ENCODE measurements around the gene EAPP.

DNA sequence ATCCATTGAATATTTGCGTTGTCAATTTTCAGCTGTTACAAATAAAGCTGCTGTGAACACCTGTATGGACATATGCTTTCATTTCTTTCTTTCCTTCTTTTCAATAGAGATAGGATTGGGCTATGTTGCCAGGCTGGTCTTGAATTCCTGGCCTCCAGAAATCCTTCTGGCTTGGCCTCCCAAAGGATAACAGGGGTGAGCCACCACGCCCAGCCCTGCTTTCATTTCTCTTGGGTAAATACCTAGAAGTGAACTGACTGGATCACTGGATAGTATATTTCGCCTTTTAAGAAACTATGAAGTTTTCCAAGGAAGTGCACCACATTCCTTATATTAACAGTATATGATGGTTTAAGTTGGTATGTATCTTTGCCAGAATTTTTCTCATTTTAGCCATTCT, 32.3 kb upstream of the EAPP start:
- TF ChIP-seq, protein P1, sequence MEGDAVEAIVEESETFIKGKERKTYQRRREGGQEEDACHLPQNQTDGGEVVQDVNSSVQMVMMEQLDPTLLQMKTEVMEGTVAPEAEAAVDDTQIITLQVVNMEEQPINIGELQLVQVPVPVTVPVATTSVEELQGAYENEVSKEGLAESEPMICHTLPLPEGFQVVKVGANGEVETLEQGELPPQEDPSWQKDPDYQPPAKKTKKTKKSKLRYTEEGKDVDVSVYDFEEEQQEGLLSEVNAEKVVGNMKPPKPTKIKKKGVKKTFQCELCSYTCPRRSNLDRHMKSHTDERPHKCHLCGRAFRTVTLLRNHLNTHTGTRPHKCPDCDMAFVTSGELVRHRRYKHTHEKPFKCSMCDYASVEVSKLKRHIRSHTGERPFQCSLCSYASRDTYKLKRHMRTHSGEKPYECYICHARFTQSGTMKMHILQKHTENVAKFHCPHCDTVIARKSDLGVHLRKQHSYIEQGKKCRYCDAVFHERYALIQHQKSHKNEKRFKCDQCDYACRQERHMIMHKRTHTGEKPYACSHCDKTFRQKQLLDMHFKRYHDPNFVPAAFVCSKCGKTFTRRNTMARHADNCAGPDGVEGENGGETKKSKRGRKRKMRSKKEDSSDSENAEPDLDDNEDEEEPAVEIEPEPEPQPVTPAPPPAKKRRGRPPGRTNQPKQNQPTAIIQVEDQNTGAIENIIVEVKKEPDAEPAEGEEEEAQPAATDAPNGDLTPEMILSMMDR (conservative IDR thresholded peaks at IDR 0.05; ENCODE audit: low read depth in 2 of 2) = no peak
- no peak for TF ChIP-seq CREB1 (CRISPR knock-in tag; IDR thresholded peaks at IDR 0.05; ENCODE audit: low read depth)
- TF ChIP-seq POLR2AphosphoS5 (IDR thresholded peaks at IDR 0.05; ENCODE audit: low read depth) = no peak
- TF ChIP-seq EZH2 (IDR thresholded peaks at IDR 0.05; ENCODE audit: low read depth, unreplicated experiment) = no peak
- TF ChIP-seq, protein P2, sequence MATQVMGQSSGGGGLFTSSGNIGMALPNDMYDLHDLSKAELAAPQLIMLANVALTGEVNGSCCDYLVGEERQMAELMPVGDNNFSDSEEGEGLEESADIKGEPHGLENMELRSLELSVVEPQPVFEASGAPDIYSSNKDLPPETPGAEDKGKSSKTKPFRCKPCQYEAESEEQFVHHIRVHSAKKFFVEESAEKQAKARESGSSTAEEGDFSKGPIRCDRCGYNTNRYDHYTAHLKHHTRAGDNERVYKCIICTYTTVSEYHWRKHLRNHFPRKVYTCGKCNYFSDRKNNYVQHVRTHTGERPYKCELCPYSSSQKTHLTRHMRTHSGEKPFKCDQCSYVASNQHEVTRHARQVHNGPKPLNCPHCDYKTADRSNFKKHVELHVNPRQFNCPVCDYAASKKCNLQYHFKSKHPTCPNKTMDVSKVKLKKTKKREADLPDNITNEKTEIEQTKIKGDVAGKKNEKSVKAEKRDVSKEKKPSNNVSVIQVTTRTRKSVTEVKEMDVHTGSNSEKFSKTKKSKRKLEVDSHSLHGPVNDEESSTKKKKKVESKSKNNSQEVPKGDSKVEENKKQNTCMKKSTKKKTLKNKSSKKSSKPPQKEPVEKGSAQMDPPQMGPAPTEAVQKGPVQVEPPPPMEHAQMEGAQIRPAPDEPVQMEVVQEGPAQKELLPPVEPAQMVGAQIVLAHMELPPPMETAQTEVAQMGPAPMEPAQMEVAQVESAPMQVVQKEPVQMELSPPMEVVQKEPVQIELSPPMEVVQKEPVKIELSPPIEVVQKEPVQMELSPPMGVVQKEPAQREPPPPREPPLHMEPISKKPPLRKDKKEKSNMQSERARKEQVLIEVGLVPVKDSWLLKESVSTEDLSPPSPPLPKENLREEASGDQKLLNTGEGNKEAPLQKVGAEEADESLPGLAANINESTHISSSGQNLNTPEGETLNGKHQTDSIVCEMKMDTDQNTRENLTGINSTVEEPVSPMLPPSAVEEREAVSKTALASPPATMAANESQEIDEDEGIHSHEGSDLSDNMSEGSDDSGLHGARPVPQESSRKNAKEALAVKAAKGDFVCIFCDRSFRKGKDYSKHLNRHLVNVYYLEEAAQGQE (IDR thresholded peaks at IDR 0.05; ENCODE audit: unreplicated experiment) = no peak
- TF ChIP-seq JUNB (IDR thresholded peaks at IDR 0.05; ENCODE audit: unreplicated experiment) = no peak
- TF ChIP-seq ZNF331 (CRISPR knock-in tag; IDR thresholded peaks at IDR 0.05; ENCODE audit: low read depth) = no peak
- no peak for TF ChIP-seq EZH2phosphoT487 (IDR thresholded peaks at IDR 0.05; ENCODE audit: unreplicated experiment)
- no peak for TF ChIP-seq ZNF114 (CRISPR knock-in tag; IDR thresholded peaks at IDR 0.05)
- TF ChIP-seq NANOG (IDR thresholded peaks at IDR 0.05; ENCODE audit: borderline replicate concordance) = no peak
